VCaP (cell line): Measurements from ENCODE around the gene NFIA.

Experiments used
- H3K27ac ChIP-seq: fragments of 450-650 bp; 2 replicates; pipeline ENCODE4 v1.5.1; 2017
- TF ChIP-seq, protein P1 (sequence below): fragments of 450-650 bp; conservative IDR thresholded peaks from 2 replicates; pipeline ENCODE4 v1.5.1; 2017; ENCODE audit warnings: mild to moderate bottlenecking, moderate library complexity

NFIA gene

DNA sequence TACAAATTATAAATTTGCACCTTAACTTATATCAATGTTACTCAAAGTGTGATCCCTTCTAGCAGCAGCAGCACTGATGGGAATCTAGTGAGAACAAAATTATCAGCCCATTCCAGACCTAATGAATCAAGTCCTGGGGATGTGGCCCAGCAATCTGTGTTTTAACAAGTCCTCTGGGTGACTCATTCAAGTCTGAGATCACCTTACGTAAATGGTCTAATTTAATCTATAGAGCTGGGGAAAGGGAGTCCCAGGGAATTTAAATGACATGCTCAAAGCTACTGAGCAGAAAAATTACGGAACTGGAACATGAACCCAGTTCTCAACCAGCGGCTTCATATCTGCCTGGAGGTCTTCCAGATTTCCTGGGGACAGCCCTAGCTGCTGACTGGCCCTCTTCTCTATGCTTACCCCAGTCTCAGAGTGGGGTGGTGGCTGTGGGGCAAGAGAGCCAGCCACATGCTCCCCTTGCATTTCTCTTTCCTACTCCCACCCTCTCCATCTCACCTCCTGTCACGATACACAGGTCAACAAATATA is 422.6 kb downstream of the NFIA start:
- H3K27ac ChIP-seq = no peak overlapping the region

DNA sequence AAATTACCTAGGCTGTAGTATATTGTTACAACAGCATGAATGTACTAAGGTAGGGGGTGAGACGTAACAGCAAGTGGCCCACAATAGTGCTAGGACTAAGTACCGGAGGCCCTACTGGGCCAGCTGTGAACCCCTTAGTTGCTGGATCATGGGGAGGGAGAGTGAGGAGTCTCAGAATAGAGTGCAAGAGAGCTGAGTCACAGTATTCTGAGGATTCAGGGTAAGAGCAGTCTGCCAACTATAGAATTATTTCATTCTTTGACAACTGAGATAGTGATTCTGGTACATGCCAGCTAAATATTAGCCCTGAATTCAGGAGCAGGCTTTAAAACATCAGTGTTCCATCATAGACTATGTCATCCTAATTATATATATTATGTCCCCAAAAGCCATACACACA is 423.9 kb downstream of the NFIA start:
- H3K27ac ChIP-seq = no peak overlapping the region

More for the DNA sequence above, 422.6 kb downstream of the NFIA start:
- TF ChIP-seq, protein P1, sequence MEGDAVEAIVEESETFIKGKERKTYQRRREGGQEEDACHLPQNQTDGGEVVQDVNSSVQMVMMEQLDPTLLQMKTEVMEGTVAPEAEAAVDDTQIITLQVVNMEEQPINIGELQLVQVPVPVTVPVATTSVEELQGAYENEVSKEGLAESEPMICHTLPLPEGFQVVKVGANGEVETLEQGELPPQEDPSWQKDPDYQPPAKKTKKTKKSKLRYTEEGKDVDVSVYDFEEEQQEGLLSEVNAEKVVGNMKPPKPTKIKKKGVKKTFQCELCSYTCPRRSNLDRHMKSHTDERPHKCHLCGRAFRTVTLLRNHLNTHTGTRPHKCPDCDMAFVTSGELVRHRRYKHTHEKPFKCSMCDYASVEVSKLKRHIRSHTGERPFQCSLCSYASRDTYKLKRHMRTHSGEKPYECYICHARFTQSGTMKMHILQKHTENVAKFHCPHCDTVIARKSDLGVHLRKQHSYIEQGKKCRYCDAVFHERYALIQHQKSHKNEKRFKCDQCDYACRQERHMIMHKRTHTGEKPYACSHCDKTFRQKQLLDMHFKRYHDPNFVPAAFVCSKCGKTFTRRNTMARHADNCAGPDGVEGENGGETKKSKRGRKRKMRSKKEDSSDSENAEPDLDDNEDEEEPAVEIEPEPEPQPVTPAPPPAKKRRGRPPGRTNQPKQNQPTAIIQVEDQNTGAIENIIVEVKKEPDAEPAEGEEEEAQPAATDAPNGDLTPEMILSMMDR = no peak

DNA sequence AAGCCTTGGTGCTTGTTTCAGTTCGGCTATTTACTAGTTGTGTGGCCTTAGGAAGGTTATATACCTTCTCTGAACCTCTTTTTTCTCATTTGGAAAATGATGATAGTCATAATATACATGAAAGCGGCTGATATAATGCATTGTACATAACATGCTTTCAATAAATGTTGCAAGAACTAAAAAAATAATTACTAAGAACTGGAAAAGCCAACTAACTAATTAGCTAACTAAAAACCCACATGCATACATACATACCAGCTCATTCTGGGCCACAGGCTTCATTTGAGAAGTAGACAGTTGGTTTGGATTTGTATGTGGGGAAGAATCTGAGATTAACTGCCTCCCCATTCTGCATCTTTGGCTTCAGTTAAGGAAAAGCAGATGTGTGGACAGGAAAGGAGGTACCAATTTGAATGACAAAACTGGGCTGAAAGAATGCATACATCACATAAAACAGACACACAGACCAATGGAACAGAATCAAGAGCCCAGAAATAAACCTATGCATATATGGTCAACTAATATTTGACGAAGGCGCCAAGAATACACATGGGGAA is 424.7 kb downstream of the NFIA start:
- TF ChIP-seq, protein P1 = no peak
- no peak overlapping the region for H3K27ac ChIP-seq

More for the DNA sequence above, 423.9 kb downstream of the NFIA start:
- TF ChIP-seq, protein P1 = no peak
